ENCODE results near the gene CCDC38.
A peak's percentile ranks its signal among the peaks of the same experiment; 100 is the strongest.
"Not testable (repeated sequence)": the region's sequence is repeated elsewhere in the genome, so short reads cannot be mapped to it uniquely, and the experiment has no call there.

CCDC38 gene

GRCh38 chr12:95942524-95943329, at the start of gene CCDC38:
Gene CCDC38, minus strand, starts transcription at chr12:95942614. Its CDS starts 6,105 bp downstream, at chr12:95936509.
- DNase-seq: peak; percentile 92

GRCh38 chr12:95990136-95990535, 47.7 kb upstream of the CCDC38 start:
- no peak for DNase-seq

GRCh38 chr12:95989504-95990123, 47.2 kb upstream of the CCDC38 start:
- DNase-seq: no peak

- DNase-seq: no peak
Observed at GRCh38 chr12:95988506-95989275, 46.3 kb upstream of the CCDC38 start.

GRCh38 chr12:95986635-95987570, 44.5 kb upstream of the CCDC38 start:
- DNase-seq: no peak

GRCh38 chr12:95984682-95985081, 42.3 kb upstream of the CCDC38 start:
- DNase-seq: no peak

GRCh38 chr12:95982602-95983001, 40.2 kb upstream of the CCDC38 start:
- no peak for DNase-seq

GRCh38 chr12:95980437-95980836, 38.0 kb upstream of the CCDC38 start:
- DNase-seq: no peak

GRCh38 chr12:95978774-95979173, 36.4 kb upstream of the CCDC38 start:
- DNase-seq: no peak

GRCh38 chr12:95978351-95978750, 35.9 kb upstream of the CCDC38 start:
- no peak for DNase-seq

GRCh38 chr12:95977764-95978305, 35.4 kb upstream of the CCDC38 start:
- DNase-seq: no peak

GRCh38 chr12:95976416-95976832, 34.0 kb upstream of the CCDC38 start:
- DNase-seq: no peak

- no peak for DNase-seq
Observed at GRCh38 chr12:95975491-95975890, 33.1 kb upstream of the CCDC38 start.

GRCh38 chr12:95974358-95974757, 31.9 kb upstream of the CCDC38 start:
- no peak for DNase-seq

- DNase-seq: no peak
Observed at GRCh38 chr12:95972832-95973456, 30.5 kb upstream of the CCDC38 start.

GRCh38 chr12:95970905-95971304, 28.5 kb upstream of the CCDC38 start:
- DNase-seq: no peak

- DNase-seq: not testable (repeated sequence)
Observed at GRCh38 chr12:95969116-95969515, 26.7 kb upstream of the CCDC38 start.

- no peak for DNase-seq
Observed at GRCh38 chr12:95967301-95967700, 24.9 kb upstream of the CCDC38 start.

GRCh38 chr12:95966287-95966870, 24.0 kb upstream of the CCDC38 start:
- no peak for DNase-seq

- DNase-seq: no peak
Observed at GRCh38 chr12:95963096-95963495, 20.7 kb upstream of the CCDC38 start.

- no peak for DNase-seq
Observed at GRCh38 chr12:95962222-95962621, 19.8 kb upstream of the CCDC38 start.
